HuH-7 (cell line): ENCODE results near the gene SLC16A10.
"Not testable (repeated sequence)": the region's sequence is repeated elsewhere in the genome, so short reads cannot be mapped to it uniquely, and the experiment has no call there.

ENCODE experiments used
- DNase-seq: peaks from one replicate; pipeline ENCODE4 v3.0.0; 2011; ENCODE audit warnings: low spot score

SLC16A10 gene

GRCh38 chr6:111086685-111087084 is 618 bp upstream of the SLC16A10 start:
- DNase-seq, result no peak

- peak; percentile 42 for DNase-seq
Observed at GRCh38 chr6:111087871-111088667, 766 bp downstream of the SLC16A10 start.

GRCh38 chr6:111088668-111089003 is 1.3 kb downstream of the SLC16A10 start:
- no peak for DNase-seq

GRCh38 chr6:111090766-111091165 is 3.5 kb downstream of the SLC16A10 start:
- no peak for DNase-seq

- no peak for DNase-seq
Observed at GRCh38 chr6:111091987-111092386, 4.7 kb downstream of the SLC16A10 start.

GRCh38 chr6:111095488-111095887 is 8.2 kb downstream of the SLC16A10 start:
- not testable (repeated sequence) for DNase-seq

- no peak for DNase-seq
Observed at GRCh38 chr6:111096246-111096645, 8.9 kb downstream of the SLC16A10 start.

- DNase-seq, result no peak
Observed at GRCh38 chr6:111098597-111098996, 11.3 kb downstream of the SLC16A10 start.

GRCh38 chr6:111101987-111102386 is 14.7 kb downstream of the SLC16A10 start:
- DNase-seq, result no peak

GRCh38 chr6:111105578-111105977 is 18.3 kb downstream of the SLC16A10 start:
- peak; percentile 65 for DNase-seq

GRCh38 chr6:111107589-111107988 is 20.3 kb downstream of the SLC16A10 start:
- DNase-seq, result no peak

- no peak for DNase-seq
Observed at GRCh38 chr6:111110036-111110435, 22.7 kb downstream of the SLC16A10 start.

- DNase-seq, result no peak
Observed at GRCh38 chr6:111113336-111114086, 26.2 kb downstream of the SLC16A10 start.

GRCh38 chr6:111114087-111114443 is 26.8 kb downstream of the SLC16A10 start:
- no peak for DNase-seq

- no peak for DNase-seq
Observed at GRCh38 chr6:111114482-111114881, 27.2 kb downstream of the SLC16A10 start.

- no peak for DNase-seq
Observed at GRCh38 chr6:111118826-111119225, 31.5 kb downstream of the SLC16A10 start.

- no peak for DNase-seq
Observed at GRCh38 chr6:111119571-111120329, 32.4 kb downstream of the SLC16A10 start.

GRCh38 chr6:111121789-111122350 is 34.6 kb downstream of the SLC16A10 start:
- DNase-seq, result no peak

GRCh38 chr6:111122458-111123286 is 35.4 kb downstream of the SLC16A10 start:
- no peak for DNase-seq

GRCh38 chr6:111124406-111124805 is 37.1 kb downstream of the SLC16A10 start:
- no peak for DNase-seq

- no peak for DNase-seq
Observed at GRCh38 chr6:111129013-111129412, 41.7 kb downstream of the SLC16A10 start.

GRCh38 chr6:111131018-111131417 is 43.7 kb downstream of the SLC16A10 start:
- DNase-seq, result not testable (repeated sequence)
